Progenitor cell of endocrine pancreas (in vitro differentiated cells): Measurements from ENCODE around the gene KPTN. TPM values are rescaled to one million over a fixed set of nuclear protein-coding genes. Genes with fewer than 3 reads are reported as not detected.

Experiments used
- DNase-seq: peaks from one replicate; pipeline ENCODE4 v3.0.0; 2021; ENCODE audit warnings: low spot score; ENCODE audit not compliant: unreplicated experiment
- H3K27ac Mint-ChIP-seq: 2 replicates; pipeline ENCODE4 v1.8.0; 2021; ENCODE audit warnings: mild to moderate bottlenecking, moderate library complexity, mixed read lengths
- H3K27me3 Mint-ChIP-seq: 2 replicates; pipeline ENCODE4 v1.8.0; 2021; ENCODE audit warnings: mixed read lengths
- H3K36me3 Mint-ChIP-seq: 2 replicates; pipeline ENCODE4 v1.8.0; 2022; ENCODE audit warnings: mixed read lengths; ENCODE audit not compliant: insufficient read depth
- H3K4me1 Mint-ChIP-seq: 2 replicates; pipeline ENCODE4 v1.8.0; 2021; ENCODE audit warnings: low read depth, mixed read lengths
- H3K4me3 Mint-ChIP-seq: 2 replicates; pipeline ENCODE4 v1.8.0; 2021; ENCODE audit warnings: low read depth, mild to moderate bottlenecking, moderate library complexity, mixed read lengths
- H3K9me3 Mint-ChIP-seq: 2 replicates; pipeline ENCODE4 v1.8.0; 2021; ENCODE audit warnings: low read depth, mixed read lengths
- CTCF ChIP-seq: fragments of 200-600 bp; sonication (generic); IDR thresholded peaks from one replicate; pipeline ENCODE4 v1.5.0; 2021; ENCODE audit warnings: antibody characterized with exemption, mild to moderate bottlenecking; ENCODE audit not compliant: unreplicated experiment
- total RNA-seq: library from RNA; stranded (reverse); gene quantifications from 2 replicates; pipeline ENCODE4 v1.2.1, GENCODE V29; 2021

The KPTN gene
- total RNA-seq, 1 donor from 2014 or later: 30.5 TPM

GRCh38 chr19:47511128-47511517 lies 27.1 kb upstream of the KPTN start:
- no peak overlapping the region for H3K4me3 Mint-ChIP-seq
- H3K36me3 Mint-ChIP-seq: no peaks in the 10 kb centered on the region
- peaks cover 33% of the 10 kb centered on the region for H3K4me1 Mint-ChIP-seq
- no peak for TF ChIP-seq CTCF
- no peak for DNase-seq
- no peaks in the 10 kb centered on the region for H3K27me3 Mint-ChIP-seq
- no peak overlapping the region for H3K27ac Mint-ChIP-seq
- no peaks in the 10 kb centered on the region for H3K9me3 Mint-ChIP-seq

DNA sequence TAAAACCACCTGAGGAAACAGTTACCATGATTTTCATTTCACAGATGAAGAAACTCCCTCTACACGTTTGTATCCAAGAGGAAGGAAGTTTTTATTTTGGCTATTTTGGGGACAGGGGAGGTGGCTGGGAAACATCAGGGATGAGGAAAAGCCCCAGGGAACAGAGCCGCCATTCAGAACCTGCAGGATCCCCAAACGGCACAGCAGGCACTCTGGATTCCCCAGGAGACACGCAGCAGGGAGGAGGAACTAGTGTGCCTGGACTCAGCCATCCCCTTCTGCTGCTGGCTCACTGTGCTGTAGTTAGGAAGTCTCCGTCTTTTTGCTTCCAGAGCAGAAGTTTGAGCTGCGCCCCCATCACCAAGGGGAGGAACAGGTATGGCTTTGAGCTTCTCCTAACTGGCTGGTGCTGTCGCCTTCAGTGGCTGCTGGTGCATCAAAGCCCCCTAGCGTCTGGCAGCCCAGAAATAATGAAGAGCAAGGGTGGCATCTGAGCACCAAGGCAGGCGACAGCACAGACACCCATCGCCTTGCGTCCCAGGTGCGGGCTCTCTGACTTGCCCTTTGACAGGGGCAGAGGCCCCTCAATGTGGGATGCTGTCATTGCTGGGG lies 26.6 kb upstream of the KPTN start:
- Mint-ChIP-seq H3K4me1 (peaks cover 33% of the 10 kb centered on the region), H3K9me3 (no peaks in the 10 kb centered on the region), H3K27ac (no peak overlapping the region), H3K27me3 (no peaks in the 10 kb centered on the region), H3K36me3 (no peaks in the 10 kb centered on the region), H3K4me3 (peak overlapping the region; percentile 3)
- no peak for DNase-seq
- no peak for TF ChIP-seq CTCF

DNA sequence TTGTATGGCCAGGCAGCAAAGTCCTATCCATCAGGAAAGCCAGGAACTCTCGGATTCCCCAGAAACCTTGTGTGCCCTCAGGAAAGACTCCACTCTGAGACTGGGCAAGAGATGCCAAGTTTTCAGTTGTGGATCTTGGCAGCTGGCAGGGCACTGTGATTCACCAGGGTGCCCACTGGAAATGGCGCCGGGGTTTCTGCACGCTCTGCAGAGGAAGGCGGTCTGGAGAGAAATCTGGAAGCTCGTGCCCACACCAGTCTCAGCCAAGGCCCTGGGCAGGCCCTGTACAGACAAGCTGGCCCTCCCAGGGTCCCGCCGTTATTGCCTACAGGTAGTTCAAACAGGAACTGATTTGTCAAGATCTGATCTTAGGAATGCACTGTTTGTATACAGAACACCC lies 26.0 kb upstream of the KPTN start:
- no peaks in the 10 kb centered on the region for H3K9me3 Mint-ChIP-seq
- H3K27me3 Mint-ChIP-seq: no peaks in the 10 kb centered on the region
- peaks cover 33% of the 10 kb centered on the region for H3K4me1 Mint-ChIP-seq
- no peak for TF ChIP-seq CTCF
- H3K36me3 Mint-ChIP-seq: no peaks in the 10 kb centered on the region
- H3K27ac Mint-ChIP-seq: no peak overlapping the region
- DNase-seq: no peak
- peak overlapping the region; percentile 3 for H3K4me3 Mint-ChIP-seq

DNA sequence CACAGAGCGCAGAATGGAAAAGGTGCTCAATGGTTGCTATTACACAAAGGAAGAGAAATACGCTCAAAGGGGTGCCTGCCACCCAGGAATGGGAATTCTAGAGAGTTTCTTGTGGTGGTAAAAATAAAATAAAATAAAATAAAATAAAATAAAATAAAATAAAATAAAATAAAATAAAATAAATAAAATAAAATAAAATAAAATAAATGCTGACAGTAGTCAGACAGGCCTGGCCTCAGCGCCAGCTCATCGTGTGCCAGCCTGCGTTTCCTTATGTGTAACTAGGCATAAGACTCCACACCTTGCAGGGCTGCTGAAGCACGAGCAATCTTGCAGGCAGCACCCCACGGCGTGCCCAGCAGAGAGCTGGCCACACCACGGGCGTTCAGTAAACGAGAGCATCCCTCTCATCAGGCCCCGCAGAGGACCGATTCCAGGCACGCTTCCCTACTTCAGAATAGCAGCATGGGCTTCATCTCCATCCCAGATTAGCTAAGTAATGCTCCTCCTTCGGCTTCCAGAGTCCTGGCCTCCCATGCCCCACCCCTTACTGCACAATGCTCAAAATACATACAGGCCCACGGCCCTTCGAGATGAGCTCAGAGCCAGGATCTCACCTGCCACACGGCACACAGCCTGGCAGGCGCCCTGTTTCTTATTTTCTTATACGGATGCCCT lies 25.3 kb upstream of the KPTN start:
- Mint-ChIP-seq H3K9me3 (no peaks in the 10 kb centered on the region), H3K4me1 (peaks cover 28% of the 10 kb centered on the region), H3K36me3 (no peaks in the 10 kb centered on the region), H3K4me3 (no peak overlapping the region), H3K27me3 (no peaks in the 10 kb centered on the region), H3K27ac (peak overlapping the region; percentile 64)
- no peak for DNase-seq
- no peak for TF ChIP-seq CTCF

- Mint-ChIP-seq H3K27me3 (no peaks in the 10 kb centered on the region), H3K36me3 (no peaks in the 10 kb centered on the region), H3K27ac (no peak overlapping the region), H3K4me1 (peaks cover 22% of the 10 kb centered on the region), H3K9me3 (no peaks in the 10 kb centered on the region), H3K4me3 (no peak overlapping the region)
- TF ChIP-seq CTCF: no peak
- no peak for DNase-seq
These were observed 24.7 kb upstream of the KPTN start for GRCh38 chr19:47508721-47509120.
